Fibroblast of skin of right quadriceps (primary cell): ENCODE results near the gene ADH7.
"Not testable (repeated sequence)": the region's sequence is repeated elsewhere in the genome, so short reads cannot be mapped to it uniquely, and the experiment has no call there.

Experiments used
- DNase-seq: peaks from one replicate; pipeline ENCODE4 v3.0.0-alpha.2; 2013

Gene ADH7

GRCh38 chr4:99414902-99415301 lies 20.2 kb downstream of the ADH7 start:
- not testable (repeated sequence) for DNase-seq

DNA sequence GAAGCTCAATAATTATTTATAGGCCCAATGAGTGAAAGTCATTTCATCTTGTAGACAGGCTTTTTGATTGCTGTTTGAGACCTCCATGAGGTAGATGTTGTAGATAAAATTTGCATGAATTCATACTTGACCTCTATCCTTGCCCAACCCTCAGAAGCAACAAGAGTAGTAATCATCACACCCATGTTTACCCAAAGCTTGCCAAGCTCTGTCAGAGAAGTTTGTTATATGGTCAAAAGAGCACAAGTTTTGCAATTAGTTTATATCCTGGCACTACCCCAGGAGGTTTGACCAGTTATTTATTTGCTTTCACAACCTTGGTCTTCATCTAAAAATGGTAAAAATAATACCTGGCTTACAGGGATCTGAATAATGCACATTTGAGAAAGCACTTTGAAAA lies 20.7 kb downstream of the ADH7 start:
- no peak for DNase-seq

- DNase-seq: no peak
Measured at GRCh38 chr4:99413140-99413539, 22.0 kb downstream of the ADH7 start.

DNA sequence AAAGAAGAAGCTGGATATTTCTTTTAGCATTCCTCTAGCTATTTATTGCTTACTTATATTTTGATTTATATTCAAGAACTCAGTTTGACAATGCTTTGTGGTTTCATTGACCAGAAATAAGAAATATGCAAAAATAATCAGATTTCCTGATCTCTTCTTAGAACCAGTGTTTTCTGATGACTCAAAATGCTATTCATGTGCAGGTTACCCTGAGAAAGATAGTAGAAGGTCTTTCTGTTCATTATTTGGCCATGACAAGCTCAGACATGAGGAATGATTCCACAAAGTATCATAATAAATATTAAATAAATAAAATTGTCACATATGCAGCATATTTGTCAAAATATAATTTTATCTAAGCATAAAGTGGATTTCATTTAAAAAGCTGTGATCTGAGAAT lies 24.1 kb downstream of the ADH7 start:
- no peak for DNase-seq

GRCh38 chr4:99410075-99410474 lies 25.1 kb downstream of the ADH7 start:
- no peak for DNase-seq

DNA sequence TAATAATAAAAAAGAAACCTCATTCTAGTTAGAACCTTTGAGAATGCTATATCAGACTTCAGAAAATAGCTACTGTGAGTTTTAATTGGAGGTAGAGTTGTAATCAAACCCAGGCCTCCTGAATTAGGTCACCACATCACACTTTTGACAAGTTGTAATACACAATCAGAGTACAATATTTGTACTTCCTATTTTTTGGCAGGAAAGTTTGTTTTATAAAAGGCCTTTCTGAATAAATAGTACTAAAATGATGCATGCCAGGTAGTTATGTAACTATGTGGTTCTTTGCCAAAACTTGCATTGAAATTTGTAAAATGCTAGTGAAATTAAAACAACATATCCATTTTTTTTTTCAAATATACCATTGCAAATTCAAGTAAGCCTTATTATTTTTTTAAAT lies 26.8 kb downstream of the ADH7 start:
- DNase-seq: no peak

DNA sequence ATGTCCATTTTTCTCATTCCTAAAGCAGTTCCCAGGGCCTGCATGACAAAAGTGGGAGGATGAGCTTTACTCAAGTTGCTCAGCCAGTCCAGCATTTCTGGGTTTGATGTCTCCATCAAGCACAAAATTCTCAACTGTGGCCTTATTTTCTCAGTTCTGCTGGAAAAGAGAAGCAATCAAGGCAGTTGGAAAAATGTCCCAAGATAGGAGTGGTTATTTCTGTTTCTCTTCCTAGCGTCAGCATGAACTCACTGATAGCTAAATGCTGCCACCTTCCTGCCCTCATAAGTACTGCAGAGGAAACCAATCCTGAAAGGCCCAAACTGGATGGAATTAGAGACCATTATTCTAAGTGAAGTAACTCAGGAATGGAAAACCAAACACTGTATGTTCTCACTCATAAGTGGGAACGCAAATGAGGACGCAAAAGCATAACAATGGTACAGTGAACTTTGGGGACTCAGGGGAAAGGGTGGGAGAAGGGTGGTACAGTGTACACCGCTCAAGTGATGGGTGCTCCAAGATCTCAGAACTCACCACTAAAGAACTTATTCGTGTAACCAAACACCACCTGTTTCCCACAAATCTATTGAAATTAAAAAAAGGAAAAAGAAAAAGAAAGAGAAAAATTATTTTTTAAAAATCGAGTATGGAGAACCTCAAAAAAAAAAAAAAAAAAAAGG lies 29.6 kb downstream of the ADH7 start:
- peak; percentile 70 for DNase-seq

GRCh38 chr4:99404595-99405287 lies 30.4 kb downstream of the ADH7 start:
- peak; percentile 89 for DNase-seq

- peak; percentile 48 for DNase-seq
Measured at GRCh38 chr4:99403380-99404184, 31.6 kb downstream of the ADH7 start.

DNA sequence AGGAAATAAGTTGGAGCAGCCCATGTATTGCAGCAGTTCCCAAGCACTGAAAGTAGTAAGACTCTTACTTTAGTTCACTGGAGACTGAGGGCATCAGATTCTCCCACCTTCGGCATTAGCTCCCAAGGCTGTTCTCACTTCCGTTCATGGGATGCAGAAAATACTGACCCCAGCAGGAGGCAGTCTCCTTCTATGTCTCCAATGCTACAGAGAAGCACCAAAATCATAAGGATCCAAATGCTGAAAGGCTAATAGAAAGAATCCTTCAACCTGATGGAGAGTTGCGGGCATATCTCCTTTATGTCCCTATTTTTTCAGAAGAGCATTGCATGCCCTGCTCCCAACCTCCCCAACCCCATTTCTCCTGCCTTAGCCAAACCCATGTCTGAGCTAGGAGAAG lies 32.4 kb downstream of the ADH7 start:
- DNase-seq: no peak

- no peak for DNase-seq
Measured at GRCh38 chr4:99400831-99401230, 34.3 kb downstream of the ADH7 start.

DNA sequence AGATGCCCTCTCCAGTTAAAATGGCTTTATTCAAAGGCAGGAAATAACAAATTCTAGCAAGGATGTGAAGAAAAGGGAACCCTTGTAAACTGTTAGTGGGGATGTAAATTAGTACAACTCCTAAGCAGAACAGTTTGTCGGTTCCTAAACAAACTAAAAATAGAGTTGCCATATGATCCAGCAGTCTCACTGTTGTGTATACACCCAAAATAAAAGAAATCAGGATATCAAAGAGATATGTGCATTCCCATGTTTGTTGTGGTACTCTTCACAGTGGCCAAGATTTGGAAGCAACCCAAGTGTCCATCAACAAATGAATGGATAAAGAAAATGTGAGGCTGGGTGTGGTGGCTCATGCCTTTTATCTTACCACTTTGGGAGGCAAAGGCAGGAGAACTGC lies 36.1 kb downstream of the ADH7 start:
- no peak for DNase-seq

DNA sequence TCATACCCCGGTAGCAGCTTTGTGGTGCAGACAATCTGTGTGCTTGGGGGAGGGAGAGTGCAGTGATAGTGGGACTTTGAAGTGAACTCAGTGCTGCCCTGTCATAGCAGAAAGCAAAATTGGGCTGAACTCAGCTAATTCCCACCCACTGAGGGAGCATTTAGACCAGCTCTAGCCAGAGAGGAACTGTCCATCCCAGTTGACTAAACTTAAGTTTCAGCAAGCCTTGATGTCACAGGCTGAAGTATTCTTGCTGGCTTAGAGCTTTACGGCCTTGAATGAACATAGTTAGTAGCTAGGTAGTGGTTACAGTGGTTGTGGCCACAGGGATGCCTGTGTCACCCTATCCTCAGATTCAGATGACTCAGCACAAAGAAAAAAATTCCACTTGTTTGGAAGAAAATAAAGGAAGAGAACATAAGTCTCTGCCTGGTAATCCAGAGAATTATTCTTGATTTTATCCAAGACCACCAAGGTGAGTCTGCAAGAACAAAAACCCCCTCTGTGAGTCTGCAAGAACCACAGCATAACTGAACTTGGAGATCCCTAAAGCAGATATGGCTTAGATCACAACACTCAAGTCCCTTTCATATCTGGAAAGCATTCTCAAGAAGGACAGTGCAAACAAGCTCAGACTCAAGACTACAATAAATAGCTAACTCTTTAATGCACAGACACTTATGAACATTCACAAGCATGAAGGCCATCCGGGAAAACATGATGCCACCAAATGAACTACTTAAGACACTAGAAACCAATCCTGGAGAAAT lies 39.4 kb downstream of the ADH7 start:
- peak; percentile 51 for DNase-seq

- DNase-seq: peak; percentile 12
Measured at GRCh38 chr4:99394896-99395295, 40.2 kb downstream of the ADH7 start.

DNA sequence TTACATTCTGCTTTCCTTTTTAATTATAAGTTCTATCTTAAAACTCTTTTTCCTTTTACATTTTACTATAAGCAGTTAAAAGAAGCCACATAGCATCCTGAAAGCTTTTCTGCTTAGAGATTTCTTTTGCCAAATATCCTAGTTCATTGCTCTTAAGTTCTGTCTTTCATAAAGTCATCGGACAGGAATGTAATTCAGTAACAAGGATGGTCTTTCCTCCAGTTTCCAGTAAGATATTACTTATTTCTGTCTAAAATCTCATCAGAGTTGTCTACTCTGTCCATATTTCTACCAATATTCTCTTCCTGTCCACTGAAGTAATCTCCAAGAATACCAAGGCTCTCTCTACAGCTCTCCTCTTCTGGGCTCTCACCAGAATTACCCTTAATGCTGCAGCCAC lies 45.1 kb downstream of the ADH7 start:
- DNase-seq: peak; percentile 52

- DNase-seq: peak; percentile 48
Measured at GRCh38 chr4:99389606-99390005, 45.5 kb downstream of the ADH7 start.

DNA sequence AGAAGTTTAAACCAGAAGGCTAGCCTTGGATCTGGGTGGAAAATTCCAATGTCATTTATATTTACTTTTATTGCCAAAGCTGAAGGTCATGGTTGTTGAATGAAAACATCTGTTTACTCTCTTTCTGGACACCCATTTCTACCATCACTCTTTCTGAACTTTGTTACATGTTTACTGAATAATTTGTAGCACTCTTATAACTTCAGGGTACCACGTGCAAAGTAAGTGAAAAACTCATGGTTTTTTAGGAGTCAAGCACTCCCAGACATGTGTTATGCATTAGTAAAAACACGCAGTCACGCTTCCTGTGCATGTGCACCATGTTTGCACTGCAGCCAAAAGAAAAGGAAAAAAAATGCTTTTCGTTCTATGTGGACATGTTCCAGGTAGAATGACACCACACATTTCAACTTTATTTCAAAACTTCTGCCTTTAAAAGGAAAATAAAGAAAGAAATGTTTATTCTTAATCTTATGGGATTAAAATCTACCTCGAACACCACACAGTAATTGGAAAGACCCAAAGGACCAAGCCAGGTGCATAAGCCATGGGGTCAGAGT lies 51.2 kb downstream of the ADH7 start:
- DNase-seq: peak; percentile 91

DNA sequence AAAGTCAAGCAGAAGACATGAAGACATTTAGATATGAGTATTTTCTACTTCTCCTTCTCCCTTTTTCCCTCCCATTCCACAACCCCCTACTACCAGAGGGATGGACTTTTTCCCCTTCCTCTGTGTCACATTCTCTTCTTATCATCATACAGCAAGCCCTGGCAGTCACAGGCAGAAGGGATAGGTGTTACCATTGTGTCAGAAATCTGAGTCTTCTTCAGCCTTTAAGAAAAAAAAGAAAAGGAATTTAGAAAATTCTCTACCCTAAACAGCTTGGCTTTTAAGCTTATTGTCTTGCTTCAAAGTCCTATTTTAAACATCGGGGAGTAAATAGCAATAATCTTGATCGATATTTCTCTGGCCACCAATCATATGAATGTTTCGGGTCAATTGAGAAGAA lies 51.7 kb downstream of the ADH7 start:
- no peak for DNase-seq

GRCh38 chr4:99382745-99383360 lies 52.3 kb downstream of the ADH7 start:
- DNase-seq: no peak

DNA sequence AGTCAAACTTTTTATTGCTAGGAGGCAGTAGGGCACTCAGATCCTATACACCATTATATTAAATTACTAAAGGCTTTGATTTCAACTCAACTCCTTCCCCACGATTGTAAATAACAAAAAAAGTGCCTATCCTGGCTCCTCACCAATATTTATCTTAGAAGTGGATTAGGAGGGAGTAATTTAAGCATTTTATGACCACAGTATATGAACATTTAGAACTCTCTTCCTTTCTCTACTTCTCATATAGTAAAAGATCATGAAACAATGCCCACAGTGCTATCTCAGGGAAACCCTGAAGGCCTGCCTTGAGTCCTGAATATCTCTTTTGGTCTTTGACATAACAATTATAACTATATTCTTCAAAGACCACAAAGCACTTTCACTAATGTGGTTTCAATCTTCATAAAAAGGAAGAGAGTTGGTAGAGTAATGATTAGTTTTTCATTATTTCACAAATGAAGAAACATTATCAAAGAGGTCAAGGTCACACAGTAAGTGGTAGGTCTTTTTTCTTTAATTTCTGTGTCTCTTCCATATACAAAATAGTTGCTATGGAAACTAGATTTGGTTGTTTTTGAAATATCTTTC lies 53.5 kb downstream of the ADH7 start:
- DNase-seq: no peak

DNA sequence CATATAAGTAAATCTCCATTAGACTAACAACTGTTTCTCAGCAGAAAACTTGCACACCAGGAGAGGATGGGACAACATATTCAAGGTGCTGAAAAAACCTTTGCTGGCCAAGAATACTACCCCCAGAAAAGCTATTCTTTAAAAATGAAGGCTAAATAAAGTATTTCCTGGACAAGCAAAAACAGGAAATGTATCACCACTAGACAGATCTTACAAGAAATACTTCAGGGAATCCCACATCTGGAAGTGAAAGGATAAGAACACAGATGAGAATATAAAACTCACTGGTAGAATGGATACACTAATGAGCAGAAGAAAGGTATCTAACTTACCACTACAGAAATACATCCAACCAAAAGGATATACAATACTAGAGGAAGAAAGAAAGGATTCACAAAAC lies 55.6 kb downstream of the ADH7 start:
- DNase-seq: peak; percentile 19

DNA sequence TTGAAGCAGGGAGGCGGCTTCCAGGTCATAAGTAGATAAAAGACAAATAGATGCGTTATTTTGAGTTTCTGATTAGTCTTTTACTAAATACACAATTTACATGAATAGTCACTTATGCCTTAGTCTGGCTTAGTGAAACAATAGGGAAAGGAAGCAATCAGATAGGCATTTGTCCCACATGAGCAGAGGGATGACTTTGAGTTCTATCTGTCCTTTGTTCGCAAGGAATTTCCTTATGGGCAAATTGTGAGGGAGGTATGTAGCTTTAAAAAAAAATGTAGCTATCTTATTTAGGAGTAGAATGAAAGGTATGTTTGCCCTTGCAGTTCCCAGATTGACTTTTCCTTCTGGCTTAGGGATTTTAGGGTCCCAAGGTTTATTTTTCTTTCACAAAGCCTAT lies 56.3 kb downstream of the ADH7 start:
- DNase-seq: no peak
